HL-60/S4 treated with phorbol 12-myristate 13-acetate at 8.2 ng/mL for 4 days and 3 days (cell line): ENCODE data around the gene SND1.
"Not testable (repeated sequence)": the region's sequence is repeated elsewhere in the genome, so short reads cannot be mapped to it uniquely, and the experiment has no call there.

ENCODE experiments used
- in situ Hi-C: fragments of 300-500 bp; cut with MboI; formaldehyde crosslinking; loops from 2 replicates; pipeline ENCODE4 v1.15.0; 2022; ENCODE audit warnings: low sequenced_read_pairs

Gene SND1

GRCh38 chr7:127819975-127820731 is 168.2 kb downstream of the SND1 start:
- in situ Hi-C loops: no loop called here

GRCh38 chr7:127820732-127821085 is 168.7 kb downstream of the SND1 start:
- in situ Hi-C loops: no loop called here

DNA sequence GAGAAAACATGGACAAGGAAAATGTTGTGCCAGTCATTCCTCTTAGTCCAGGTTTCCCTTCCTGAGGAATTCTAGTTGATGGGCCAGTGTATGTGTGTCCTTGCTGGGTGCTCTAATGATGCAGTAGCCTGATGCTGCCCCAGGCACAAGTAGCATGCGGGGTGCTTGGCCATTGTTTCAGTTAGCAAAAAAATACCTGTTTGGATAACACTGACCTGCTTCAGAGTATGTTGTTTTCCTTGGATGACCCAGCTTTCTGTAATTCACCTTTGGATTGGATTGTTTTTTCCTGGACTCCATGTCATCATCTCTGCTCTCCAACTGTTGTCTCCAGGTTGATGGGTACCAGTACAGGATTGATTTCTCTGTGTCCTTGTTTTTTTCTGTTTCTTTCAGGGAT is 169.2 kb downstream of the SND1 start:
- in situ Hi-C loops: no loop called here

GRCh38 chr7:127822822-127823508 is 171.0 kb downstream of the SND1 start:
- in situ Hi-C loops: no loop called here

GRCh38 chr7:127824682-127825081 is 172.7 kb downstream of the SND1 start:
- in situ Hi-C loops: no loop called here

- in situ Hi-C loops: no loop called here
Measured at GRCh38 chr7:127828843-127829500, 177.0 kb downstream of the SND1 start.

GRCh38 chr7:127831318-127832219 is 179.6 kb downstream of the SND1 start:
- in situ Hi-C loops: no loop called here

DNA sequence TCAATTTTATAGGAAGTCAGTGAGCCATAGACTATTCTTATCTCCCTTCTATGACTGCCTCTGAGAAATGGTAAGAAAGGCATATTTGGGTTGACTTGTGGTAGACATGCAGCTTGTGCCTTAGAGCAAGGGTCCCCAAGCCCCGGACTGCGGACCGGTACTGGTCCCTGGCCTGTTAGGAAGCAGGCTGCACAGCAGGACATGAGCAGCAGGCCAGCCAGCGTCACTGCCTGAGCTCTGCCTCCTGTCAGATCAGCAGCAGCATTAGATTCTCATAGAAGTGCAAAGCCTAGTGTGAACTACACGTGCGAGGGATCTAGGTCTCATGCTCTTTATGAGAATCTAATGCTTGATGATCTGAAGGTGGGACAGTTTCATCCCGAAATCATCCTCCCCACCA is 180.6 kb downstream of the SND1 start:
- in situ Hi-C loops: no loop called here

- in situ Hi-C loops: no loop called here
Measured at GRCh38 chr7:127833641-127834040, 181.6 kb downstream of the SND1 start.

DNA sequence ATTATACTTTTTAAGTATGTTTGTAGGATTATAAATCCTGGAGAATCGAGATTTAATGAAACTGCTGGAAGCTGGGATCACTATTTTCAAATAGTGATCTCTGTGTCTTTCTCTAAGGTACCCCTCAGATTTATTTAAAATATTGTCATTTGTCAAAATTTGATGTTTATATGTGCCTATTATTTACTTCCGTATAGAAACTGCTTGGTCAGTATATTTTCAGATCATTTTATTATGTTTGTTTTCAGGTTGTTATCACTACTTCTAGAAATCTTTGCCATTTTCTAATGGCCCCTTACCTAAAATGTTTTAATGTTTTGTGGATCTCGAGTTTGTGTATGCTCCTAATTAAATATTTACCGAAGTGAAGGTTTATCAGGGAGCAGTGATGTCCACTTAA is 183.7 kb downstream of the SND1 start:
- in situ Hi-C loops: no loop called here

DNA sequence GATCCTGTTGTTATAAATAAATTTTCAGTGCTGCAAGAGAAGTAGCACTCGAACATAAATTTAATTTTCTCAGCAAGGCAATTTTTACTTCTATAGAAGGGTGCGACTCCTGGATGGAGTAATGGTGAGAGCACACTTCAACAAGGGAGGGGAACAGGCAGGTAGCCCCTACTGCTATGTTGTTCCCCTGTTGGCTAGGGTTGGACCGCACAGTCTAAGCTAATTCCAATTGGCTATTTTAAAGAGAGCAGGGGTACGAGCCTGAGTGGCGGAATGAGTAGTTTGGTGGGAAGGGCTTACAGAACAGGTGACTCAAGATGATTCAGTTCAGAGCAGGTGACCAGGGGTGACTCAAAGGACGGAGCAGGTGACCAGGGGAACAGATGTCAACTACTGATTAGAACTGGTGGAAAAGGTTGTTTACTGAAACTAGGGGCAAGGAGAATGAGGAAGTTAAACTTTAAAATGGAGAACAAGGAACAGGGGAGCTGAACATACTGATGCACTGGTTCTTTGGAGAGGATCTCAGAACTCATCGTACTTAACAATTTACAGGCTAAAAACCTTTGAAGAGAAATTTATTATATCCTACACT is 185.9 kb downstream of the SND1 start:
- in situ Hi-C loops: not testable (repeated sequence)

DNA sequence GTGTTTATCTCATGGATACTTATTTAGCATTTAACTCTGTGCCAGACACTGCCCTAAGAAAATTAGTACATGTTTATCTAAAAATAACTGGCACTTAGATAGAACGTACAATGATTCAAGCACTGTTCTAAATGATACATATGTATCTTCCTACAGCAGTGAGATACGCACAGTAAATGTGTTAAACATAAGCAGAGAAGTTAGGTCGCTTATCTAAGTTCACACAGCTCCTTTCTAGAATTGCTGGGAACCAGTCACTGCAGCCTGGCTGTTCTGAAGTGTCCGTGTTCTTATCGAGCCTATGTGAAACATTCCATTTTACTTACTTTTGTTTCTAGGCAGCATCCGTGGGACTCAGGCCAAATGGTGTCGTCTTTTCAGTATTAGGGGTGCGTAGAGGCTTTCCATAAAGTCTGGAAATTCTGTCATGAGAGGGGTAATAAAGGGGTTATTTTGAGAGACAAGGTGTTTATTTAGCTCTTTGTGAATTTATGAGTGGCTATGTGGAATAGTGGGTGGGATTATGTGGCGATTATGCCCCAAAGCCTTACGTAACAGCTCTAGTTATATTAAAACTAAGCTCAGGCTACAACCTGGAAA is 186.9 kb downstream of the SND1 start:
- in situ Hi-C loops: no loop called here

GRCh38 chr7:127840226-127840951 is 188.4 kb downstream of the SND1 start:
- in situ Hi-C loops: no loop called here

DNA sequence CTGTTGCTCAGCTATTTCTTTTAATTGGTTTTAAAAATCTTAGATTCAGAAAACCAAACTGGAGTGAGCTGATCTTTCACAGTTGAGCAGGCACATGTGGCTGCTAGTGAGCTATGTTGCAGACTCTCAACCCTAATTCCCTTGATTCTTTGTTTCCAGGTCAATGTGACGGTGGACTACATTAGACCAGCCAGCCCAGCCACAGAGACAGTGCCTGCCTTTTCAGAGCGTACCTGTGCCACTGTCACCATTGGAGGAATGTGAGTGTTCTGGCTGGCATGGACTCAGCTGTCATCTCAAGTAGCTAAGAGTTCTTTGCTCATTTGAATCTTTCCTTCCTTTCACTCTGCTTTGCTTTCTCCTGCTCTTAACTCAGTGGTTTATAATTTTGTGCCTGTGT is 192.2 kb downstream of the SND1 start:
- in situ Hi-C loops: no loop called here

GRCh38 chr7:127844707-127845331 is 192.8 kb downstream of the SND1 start:
- in situ Hi-C loops: no loop called here

- in situ Hi-C loops: no loop called here
Measured at GRCh38 chr7:127845522-127846214, 193.7 kb downstream of the SND1 start.

DNA sequence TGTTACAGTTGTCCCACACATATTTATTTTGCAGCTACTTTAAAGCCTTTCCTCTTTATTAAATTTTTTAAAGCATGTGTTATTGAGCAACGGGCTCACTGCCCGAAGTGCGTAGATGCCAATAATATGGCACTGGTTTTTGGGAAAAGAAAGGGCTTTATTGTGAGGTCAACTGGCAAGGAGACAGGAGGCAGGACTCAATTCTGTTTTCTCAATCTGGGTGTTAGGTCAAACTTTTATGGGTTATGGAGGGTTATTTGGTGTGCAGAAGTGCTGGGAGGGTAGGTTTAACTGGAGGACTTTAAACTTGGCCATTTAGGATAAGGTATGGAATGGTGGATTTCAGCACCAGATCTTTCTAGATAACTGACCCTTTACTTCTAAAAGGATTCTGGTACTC is 195.6 kb downstream of the SND1 start:
- in situ Hi-C loops: no loop called here

DNA sequence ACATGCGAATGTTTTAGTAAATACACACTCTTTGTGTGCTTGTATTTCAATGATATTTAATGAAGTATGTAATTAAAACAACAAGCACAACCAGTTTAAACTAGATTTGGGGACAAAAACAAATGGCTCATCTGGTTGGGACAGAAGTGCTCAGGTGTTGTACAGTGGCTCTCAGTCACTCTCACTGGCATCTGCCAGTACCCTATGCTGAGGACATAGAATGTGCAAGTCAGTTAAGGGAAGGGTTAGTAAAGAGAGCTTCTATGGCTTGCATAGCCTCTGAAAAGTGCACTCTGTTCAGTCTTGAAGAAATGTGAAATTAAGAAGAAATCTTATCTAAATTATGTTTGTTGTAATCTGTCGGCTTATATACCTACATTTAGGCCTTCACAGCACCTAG is 196.2 kb downstream of the SND1 start:
- in situ Hi-C loops: no loop called here

DNA sequence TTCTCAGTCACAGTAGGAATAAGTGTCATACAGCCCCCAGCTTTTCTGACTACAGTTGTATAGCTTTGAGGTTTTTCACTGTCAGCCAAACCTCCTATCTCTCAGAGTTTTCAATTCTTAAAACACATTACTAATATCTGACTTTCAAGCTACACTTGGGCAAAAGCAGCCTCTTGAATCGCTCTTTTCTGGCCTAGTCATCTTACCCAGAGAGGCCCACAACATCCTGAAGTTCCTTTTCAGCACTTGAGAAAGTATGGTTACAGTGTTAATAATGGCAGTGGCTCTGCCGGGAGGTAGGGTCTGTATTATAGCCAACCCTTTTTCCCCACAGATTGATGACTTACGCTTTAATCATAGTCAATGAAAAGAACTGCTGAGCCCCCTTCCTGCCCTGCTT is 198.2 kb downstream of the SND1 start:
- in situ Hi-C loops: no loop called here
